HG03571 (cell line): ENCODE measurements around the gene OR6T1.

Experiments
- ATAC-seq: cut with Tn5 transposase; IDR thresholded peaks from one replicate; pipeline ENCODE4 v1.9.1; 2021; ENCODE audit not compliant: unreplicated experiment

Gene OR6T1

GRCh38 chr11:123943738-123944137 is at the start of gene OR6T1:
Gene OR6T1, minus strand, starts transcription at chr11:123943838. Its CDS starts 0 bp downstream, at chr11:123943838.
- ATAC-seq: no peak

GRCh38 chr11:123979311-123979710 is 35.7 kb upstream of the OR6T1 start:
- no peak for ATAC-seq

GRCh38 chr11:123977731-123978347 is 34.2 kb upstream of the OR6T1 start, which contains the start of gene OR10S1:
Gene OR10S1, minus strand, starts transcription at chr11:123977781. Its CDS starts 117 bp downstream, at chr11:123977664.
- ATAC-seq: no peak

- ATAC-seq: no peak
Measured at GRCh38 chr11:123976770-123977560, 33.3 kb upstream of the OR6T1 start.

- ATAC-seq: no peak
Measured at GRCh38 chr11:123973816-123974215, 30.2 kb upstream of the OR6T1 start.

- ATAC-seq: no peak
Measured at GRCh38 chr11:123956752-123957151, 13.1 kb upstream of the OR6T1 start.

GRCh38 chr11:123945132-123945531 is 1.5 kb upstream of the OR6T1 start:
- ATAC-seq: no peak

GRCh38 chr11:123942413-123942812 is 1.2 kb downstream of the OR6T1 start:
- no peak for ATAC-seq

- ATAC-seq: no peak
Measured at GRCh38 chr11:123939317-123939716, 4.3 kb downstream of the OR6T1 start, which contains the start of gene OR4D5. Gene OR4D5, plus strand, starts transcription at chr11:123939617. Its CDS starts 0 bp downstream, at chr11:123939617.

- ATAC-seq: no peak
Measured at GRCh38 chr11:123924027-123924426, 19.6 kb downstream of the OR6T1 start.

GRCh38 chr11:123920943-123921342 is 22.7 kb downstream of the OR6T1 start:
- no peak for ATAC-seq

GRCh38 chr11:123905826-123906225 is 37.8 kb downstream of the OR6T1 start:
- no peak for ATAC-seq

GRCh38 chr11:123904932-123905331 is 38.7 kb downstream of the OR6T1 start:
- ATAC-seq: no peak

- ATAC-seq: no peak
Measured at GRCh38 chr11:123903932-123904331, 39.7 kb downstream of the OR6T1 start.

- ATAC-seq: no peak
Measured at GRCh38 chr11:123901867-123902266, 41.8 kb downstream of the OR6T1 start, which contains the start of gene OR8D4. Gene OR8D4, plus strand, starts transcription at chr11:123902167. Its CDS starts 4,265 bp downstream, at chr11:123906432.

GRCh38 chr11:123899792-123900191 is 43.8 kb downstream of the OR6T1 start:
- no peak for ATAC-seq
